Measurements from ENCODE around the gene UBE2Q1.

The UBE2Q1 gene

GRCh38 chr1:154557939-154558719, at the start of gene UBE2Q1:
Gene UBE2Q1 (minus strand): TSS chr1:154558662. CDS start chr1:154558553, 109 bp downstream.
- peak; percentile 8 for DNase-seq (ENCODE audit: low spot score)

GRCh38 chr1:154607609-154608396, 49.3 kb upstream of the UBE2Q1 start, which contains the start of gene ADAR:
Gene ADAR (minus strand): TSS chr1:154608186. CDS start chr1:154608006, 180 bp downstream.
- peak; percentile 83 for DNase-seq (ENCODE audit: low spot score)

- DNase-seq (ENCODE audit: low spot score), result peak; percentile 51
These were observed 48.7 kb upstream of the UBE2Q1 start for GRCh38 chr1:154607106-154607608.

GRCh38 chr1:154605534-154605933, 47.1 kb upstream of the UBE2Q1 start:
- DNase-seq (ENCODE audit: low spot score), result no peak

GRCh38 chr1:154603317-154603716, 44.9 kb upstream of the UBE2Q1 start:
- no peak for DNase-seq (ENCODE audit: low spot score)

GRCh38 chr1:154599658-154600057, 41.2 kb upstream of the UBE2Q1 start:
- DNase-seq (ENCODE audit: low spot score), result no peak

GRCh38 chr1:154598871-154599635, 40.6 kb upstream of the UBE2Q1 start:
- DNase-seq (ENCODE audit: low spot score), result no peak

GRCh38 chr1:154595621-154596020, 37.2 kb upstream of the UBE2Q1 start:
- no peak for DNase-seq (ENCODE audit: low spot score)

- DNase-seq (ENCODE audit: low spot score), result no peak
These were observed 36.3 kb upstream of the UBE2Q1 start for GRCh38 chr1:154594811-154595210.

GRCh38 chr1:154593390-154593789, 34.9 kb upstream of the UBE2Q1 start:
- no peak for DNase-seq (ENCODE audit: low spot score)

GRCh38 chr1:154591206-154591605, 32.7 kb upstream of the UBE2Q1 start:
- DNase-seq (ENCODE audit: low spot score), result no peak

- DNase-seq (ENCODE audit: low spot score), result no peak
These were observed 32.3 kb upstream of the UBE2Q1 start for GRCh38 chr1:154590756-154591155.

- no peak for DNase-seq (ENCODE audit: low spot score)
These were observed 31.3 kb upstream of the UBE2Q1 start for GRCh38 chr1:154589780-154590179.

GRCh38 chr1:154586641-154587040, 28.2 kb upstream of the UBE2Q1 start:
- no peak for DNase-seq (ENCODE audit: low spot score)

- no peak for DNase-seq (ENCODE audit: low spot score)
These were observed 27.8 kb upstream of the UBE2Q1 start for GRCh38 chr1:154586231-154586630.

- no peak for DNase-seq (ENCODE audit: low spot score)
These were observed 26.0 kb upstream of the UBE2Q1 start for GRCh38 chr1:154584267-154584994.

- DNase-seq (ENCODE audit: low spot score), result peak; percentile 45
These were observed 25.3 kb upstream of the UBE2Q1 start for GRCh38 chr1:154583773-154584172.

- no peak for DNase-seq (ENCODE audit: low spot score)
These were observed 24.4 kb upstream of the UBE2Q1 start for GRCh38 chr1:154582885-154583284.

GRCh38 chr1:154581766-154582165, 23.3 kb upstream of the UBE2Q1 start:
- DNase-seq (ENCODE audit: low spot score), result no peak

- no peak for DNase-seq (ENCODE audit: low spot score)
These were observed 20.9 kb upstream of the UBE2Q1 start for GRCh38 chr1:154579374-154579773.

GRCh38 chr1:154578058-154578418, 19.6 kb upstream of the UBE2Q1 start:
- DNase-seq (ENCODE audit: low spot score), result no peak
